PC-3 (cell line): Measurements from ENCODE around the gene STX1A.

Experiments used
- CTCF ChIP-seq: fragments of 300-600 bp; sonication (generic); conservative IDR thresholded peaks from 2 replicates; pipeline ENCODE4 v1.5.1; 2017; ENCODE audit warnings: antibody characterized with exemption, low read depth, mild to moderate bottlenecking, low read length
- EZH2phosphoT487 ChIP-seq: fragments of 300-600 bp; sonication (generic); IDR thresholded peaks from 2 replicates; pipeline ENCODE4 v1.6.1; 2018; ENCODE audit warnings: mild to moderate bottlenecking, antibody characterized with exemption, low read length, borderline replicate concordance

- TF ChIP-seq CTCF: no peak
- no peak for TF ChIP-seq EZH2phosphoT487
Measured at GRCh38 chr7:73682745-73683055, 36.8 kb downstream of the STX1A start.
